Measurements from ENCODE around the gene SLC4A3. TPM values are rescaled to one million over a fixed set of nuclear protein-coding genes. Genes with fewer than 3 reads are reported as not detected.

SLC4A3 gene
- total and polyA plus RNA-seq, 2 donors from 2014 or later, result 4.9 to 5.2 TPM

GRCh38 chr2:219672406-219672805, 45.0 kb downstream of the SLC4A3 start:
- peak in 1 of 5 donors; percentile 27 for DNase-seq

GRCh38 chr2:219675221-219675620, 47.8 kb downstream of the SLC4A3 start:
- peak in 1 of 5 donors; percentile 9 for DNase-seq
- Histone ChIP-seq H3K27me3 (ENCODE audit: control insufficient read depth, insufficient read depth, low read length) (no peaks in the 10 kb centered on the region), H3K9ac (ENCODE audit: low read length in 3 of 3) (no peak overlapping the region), H3K4me1 (ENCODE audit: control insufficient read depth in 2 of 3, insufficient read depth in 2 of 3, low read depth in 1 of 3, low read length in 3 of 3) (no peaks in the 10 kb centered on the region), H3K36me3 (ENCODE audit: control insufficient read depth in 2 of 3, insufficient read depth in 3 of 3, low read length in 3 of 3) (no peaks in the 10 kb centered on the region), H3K4me3 (ENCODE audit: low read length in 3 of 3) (no peak overlapping the region), H3K9me3 (ENCODE audit: control insufficient read depth in 2 of 3, insufficient read depth in 1 of 3, low read length in 3 of 3) (no peaks in the 10 kb centered on the region), H3K27ac (ENCODE audit: low read depth in 2 of 2, low read length in 2 of 2) (no peak overlapping the region)
- TF ChIP-seq CTCF (IDR thresholded peaks at IDR 0.05; ENCODE audit: borderline replicate concordance, extremely low read depth, insufficient read depth), result no peak
- no peak for FAIRE-seq
- intact Hi-C loops (cut with DNase I), result no loop called here

More at GRCh38 chr2:219672406-219672805, 45.0 kb downstream of the SLC4A3 start:
- Histone ChIP-seq H3K36me3 (ENCODE audit: control insufficient read depth in 2 of 3, insufficient read depth in 3 of 3, low read length in 3 of 3) (no peaks in the 10 kb centered on the region), H3K9me3 (ENCODE audit: control insufficient read depth in 2 of 3, insufficient read depth in 1 of 3, low read length in 3 of 3) (no peaks in the 10 kb centered on the region), H3K4me3 (ENCODE audit: low read length in 3 of 3) (no peak overlapping the region), H3K27me3 (ENCODE audit: control insufficient read depth, insufficient read depth, low read length) (no peaks in the 10 kb centered on the region), H3K9ac (ENCODE audit: low read length in 3 of 3) (no peak overlapping the region), H3K27ac (ENCODE audit: low read depth in 2 of 2, low read length in 2 of 2) (no peak overlapping the region), H3K4me1 (ENCODE audit: control insufficient read depth in 2 of 3, insufficient read depth in 2 of 3, low read depth in 1 of 3, low read length in 3 of 3) (no peaks in the 10 kb centered on the region)
- no peak for TF ChIP-seq CTCF (IDR thresholded peaks at IDR 0.05; ENCODE audit: borderline replicate concordance, extremely low read depth, insufficient read depth)
- intact Hi-C loops (cut with DNase I), result no loop called here
- no peak for FAIRE-seq

GRCh38 chr2:219676586-219676985, 49.2 kb downstream of the SLC4A3 start:
- Histone ChIP-seq H3K9ac (ENCODE audit: low read length in 3 of 3) (no peak overlapping the region), H3K4me1 (ENCODE audit: control insufficient read depth in 2 of 3, insufficient read depth in 2 of 3, low read depth in 1 of 3, low read length in 3 of 3) (no peaks in the 10 kb centered on the region), H3K4me3 (ENCODE audit: low read length in 3 of 3) (no peak overlapping the region), H3K36me3 (ENCODE audit: control insufficient read depth in 2 of 3, insufficient read depth in 3 of 3, low read length in 3 of 3) (no peaks in the 10 kb centered on the region), H3K27me3 (ENCODE audit: control insufficient read depth, insufficient read depth, low read length) (no peaks in the 10 kb centered on the region), H3K27ac (ENCODE audit: low read depth in 2 of 2, low read length in 2 of 2) (no peak overlapping the region), H3K9me3 (ENCODE audit: control insufficient read depth in 2 of 3, insufficient read depth in 1 of 3, low read length in 3 of 3) (no peaks in the 10 kb centered on the region)
- no peak for TF ChIP-seq CTCF (IDR thresholded peaks at IDR 0.05; ENCODE audit: borderline replicate concordance, extremely low read depth, insufficient read depth)
- no peak for DNase-seq
- intact Hi-C loops (cut with DNase I), result no loop called here
- no peak for FAIRE-seq

- Histone ChIP-seq H3K4me3 (ENCODE audit: low read length in 3 of 3) (no peak overlapping the region), H3K27ac (ENCODE audit: low read depth in 2 of 2, low read length in 2 of 2) (no peak overlapping the region), H3K9me3 (ENCODE audit: control insufficient read depth in 2 of 3, insufficient read depth in 1 of 3, low read length in 3 of 3) (peaks cover 0 to 7% (median 0%) of the 10 kb centered on the region in 3 donors), H3K9ac (ENCODE audit: low read length in 3 of 3) (no peak overlapping the region), H3K4me1 (ENCODE audit: control insufficient read depth in 2 of 3, insufficient read depth in 2 of 3, low read depth in 1 of 3, low read length in 3 of 3) (no peaks in the 10 kb centered on the region), H3K27me3 (ENCODE audit: control insufficient read depth, insufficient read depth, low read length) (no peaks in the 10 kb centered on the region), H3K36me3 (ENCODE audit: control insufficient read depth in 2 of 3, insufficient read depth in 3 of 3, low read length in 3 of 3) (no peaks in the 10 kb centered on the region)
- intact Hi-C loops (cut with DNase I), result no loop called here
- DNase-seq (peak in 1 of 5 donors; percentile 8), FAIRE-seq (no peak)
- TF ChIP-seq CTCF (IDR thresholded peaks at IDR 0.05; ENCODE audit: borderline replicate concordance, extremely low read depth, insufficient read depth), result no peak
These were observed 51.6 kb downstream of the SLC4A3 start for GRCh38 chr2:219679041-219679440.

Measured in kidney (tissue), 14 donors.